WERI-Rb-1 (cell line): ENCODE measurements around the gene POLR2E.

Source experiments
- DNase-seq: peaks from one replicate; pipeline ENCODE4 v3.0.0-alpha.2; 2020
- H3K27ac ChIP-seq: fragments of 250-450 bp; sonication (Bioruptor Pico); 2 replicates; pipeline ENCODE4 v1.5.1; 2020; ENCODE audit warnings: mild to moderate bottlenecking, moderate library complexity
- H3K27me3 ChIP-seq: fragments of 250-450 bp; sonication (Bioruptor Pico); 2 replicates; pipeline ENCODE4 v1.5.1; 2021; ENCODE audit warnings: mild to moderate bottlenecking, low read depth, moderate library complexity; ENCODE audit not compliant: insufficient read depth, severe bottlenecking
- H3K36me3 ChIP-seq: fragments of 250-450 bp; sonication (Bioruptor Pico); 2 replicates; pipeline ENCODE4 v1.5.1; 2020; ENCODE audit warnings: mild to moderate bottlenecking, moderate library complexity
- H3K4me3 ChIP-seq: 2 replicates; pipeline ENCODE4 v1.5.1; 2011; ENCODE audit warnings: low read depth, mild to moderate bottlenecking, control low read depth, low read length
- H3K9me3 ChIP-seq: fragments of 250-450 bp; sonication (Bioruptor Pico); 2 replicates; pipeline ENCODE4 v1.5.1; 2021; ENCODE audit warnings: mild to moderate bottlenecking, moderate library complexity; ENCODE audit not compliant: severe bottlenecking
- CTCF ChIP-seq: IDR thresholded peaks from 2 replicates; pipeline ENCODE4 v1.5.1; 2011; ENCODE audit warnings: low read depth, mild to moderate bottlenecking, control low read depth, inconsistent platforms, low read length

POLR2E gene

GRCh38 chr19:1055886-1056620 is 39.1 kb downstream of the POLR2E start:
- no peak for TF ChIP-seq CTCF
- no peak overlapping the region for H3K4me3 ChIP-seq
- H3K27me3 ChIP-seq = no peaks in the 10 kb centered on the region
- peaks cover 35% of the 10 kb centered on the region for H3K9me3 ChIP-seq
- DNase-seq = no peak
- H3K27ac ChIP-seq = no peak overlapping the region
- H3K36me3 ChIP-seq = peaks cover 81% of the 10 kb centered on the region

GRCh38 chr19:1055028-1055425 is 40.1 kb downstream of the POLR2E start:
- no peaks in the 10 kb centered on the region for H3K27me3 ChIP-seq
- peaks cover 35% of the 10 kb centered on the region for H3K9me3 ChIP-seq
- TF ChIP-seq CTCF = no peak
- no peak overlapping the region for H3K4me3 ChIP-seq
- DNase-seq = no peak
- H3K27ac ChIP-seq = no peak overlapping the region
- H3K36me3 ChIP-seq = peaks cover 72% of the 10 kb centered on the region

GRCh38 chr19:1054102-1055027 is 40.8 kb downstream of the POLR2E start:
- DNase-seq = no peak
- no peak overlapping the region for H3K27ac ChIP-seq
- H3K9me3 ChIP-seq = peaks cover 35% of the 10 kb centered on the region
- no peak for TF ChIP-seq CTCF
- H3K27me3 ChIP-seq = no peaks in the 10 kb centered on the region
- H3K4me3 ChIP-seq = no peak overlapping the region
- peaks cover 66% of the 10 kb centered on the region for H3K36me3 ChIP-seq

- no peak for DNase-seq
- H3K27ac ChIP-seq = no peak overlapping the region
- H3K27me3 ChIP-seq = no peaks in the 10 kb centered on the region
- H3K9me3 ChIP-seq = peaks cover 30% of the 10 kb centered on the region
- peaks cover 58% of the 10 kb centered on the region for H3K36me3 ChIP-seq
- TF ChIP-seq CTCF = no peak
- no peak overlapping the region for H3K4me3 ChIP-seq
Measured at GRCh38 chr19:1053176-1054101, 41.7 kb downstream of the POLR2E start.

GRCh38 chr19:1052349-1052975 is 42.7 kb downstream of the POLR2E start:
- H3K9me3 ChIP-seq = peaks cover 20% of the 10 kb centered on the region
- H3K27ac ChIP-seq = no peak overlapping the region
- TF ChIP-seq CTCF = no peak
- H3K36me3 ChIP-seq = peaks cover 53% of the 10 kb centered on the region
- no peaks in the 10 kb centered on the region for H3K27me3 ChIP-seq
- no peak for DNase-seq
- H3K4me3 ChIP-seq = no peak overlapping the region
